Natural killer cell (primary cell): ENCODE results near the gene ZNF789. TPM values are rescaled to one million over a fixed set of nuclear protein-coding genes. Genes with fewer than 3 reads are reported as not detected.
"Not testable (repeated sequence)": the region's sequence is repeated elsewhere in the genome, so short reads cannot be mapped to it uniquely, and the experiment has no call there.

Source experiments
- ATAC-seq, 3 donors: fragments of 150-1000 bp in 2 of 3; fragments of 200-7000 bp in 1 of 3; cut with Tn5 transposase; 1 replicate in 1 of 3; 2 replicates in 2 of 3; pipeline ENCODE4 v1.10.0; 2021; ENCODE audit warnings: mild to moderate bottlenecking in 2 of 3, moderate library complexity in 2 of 3
- DNase-seq, 2 donors: peaks; one replicate each; pipeline versions ENCODE4 v3.0.0 to v3.0.0-alpha.2; 2013 to 2021; ENCODE audit warnings: mixed read lengths in 1 of 2
- H3K27ac ChIP-seq: one replicate; pipeline ENCODE4 v1.5.1; 2013; ENCODE audit warnings: mild to moderate bottlenecking, low read length
- H3K27me3 ChIP-seq: one replicate; pipeline ENCODE4 v1.6.1; 2013; ENCODE audit warnings: low read length; ENCODE audit not compliant: control insufficient read depth, insufficient read depth
- H3K36me3 ChIP-seq: one replicate; pipeline ENCODE4 v1.6.1; 2013; ENCODE audit warnings: low read length; ENCODE audit not compliant: control insufficient read depth, insufficient read depth
- H3K4me1 ChIP-seq: one replicate; pipeline ENCODE4 v1.6.1; 2013; ENCODE audit warnings: low read length; ENCODE audit not compliant: control insufficient read depth, insufficient read depth
- H3K4me3 ChIP-seq: one replicate; pipeline ENCODE4 v1.5.1; 2013; ENCODE audit warnings: low read length
- H3K9me3 ChIP-seq: one replicate; pipeline ENCODE4 v1.6.1; 2013; ENCODE audit warnings: low read length; ENCODE audit not compliant: control insufficient read depth, insufficient read depth
- H3K27ac Mint-ChIP-seq, 2 donors: one replicate each; pipeline ENCODE4 v1.8.0; 2022; ENCODE audit warnings: mild to moderate bottlenecking in 2 of 2, mixed read lengths in 2 of 2, moderate library complexity in 1 of 2
- H3K27me3 Mint-ChIP-seq, 2 donors: one replicate each; pipeline ENCODE4 v1.8.0; 2022; ENCODE audit warnings: low read depth in 2 of 2, mixed read lengths in 2 of 2
- H3K36me3 Mint-ChIP-seq: one replicate; pipeline ENCODE4 v1.8.0; 2022; ENCODE audit warnings: mixed read lengths
- H3K4me1 Mint-ChIP-seq, 2 donors: one replicate each; pipeline ENCODE4 v1.8.0; 2022; ENCODE audit warnings: mixed read lengths in 2 of 2
- H3K4me3 Mint-ChIP-seq: one replicate; pipeline ENCODE4 v1.8.0; 2022; ENCODE audit warnings: mild to moderate bottlenecking, moderate library complexity, mixed read lengths
- H3K9me3 Mint-ChIP-seq, 2 donors: one replicate each; pipeline ENCODE4 v1.8.0; 2022; ENCODE audit warnings: mixed read lengths in 2 of 2
- WGBS: methylation state at CpG from one replicate; pipeline ENCODE4 v1.1.7; 2013; ENCODE audit warnings: missing lambda C conversion rate; ENCODE audit not compliant: insufficient coverage; 5-methylcytosine and 5-hydroxymethylcytosine counted together
- intact Hi-C: fragments of 100-400 bp; cut with micrococcal nuclease; formaldehyde crosslinking; loops from one replicate; pipeline ENCODE4 v1.14.2; 2022
- total RNA-seq, 4 donors: library from RNA; stranded (reverse); fragments of 120-200 nt in 1 of 4; gene quantifications; one replicate each; pipeline versions ENCODE4 v1.2.3 to v1.2.4, GENCODE V29; 2013 to 2022
- TF ChIP-seq, protein P1 (sequence below): fragments of 200-600 bp; IDR thresholded peaks from one replicate; pipeline ENCODE4 v1.8.0; 2022; ENCODE audit warnings: antibody characterized with exemption

The ZNF789 gene
- total RNA-seq, 3 donors from 2014 or later (not counting 1 experiment from before 2014, with no cell fraction given), result 16.7 to 18.6 (median 16.8) TPM

DNA sequence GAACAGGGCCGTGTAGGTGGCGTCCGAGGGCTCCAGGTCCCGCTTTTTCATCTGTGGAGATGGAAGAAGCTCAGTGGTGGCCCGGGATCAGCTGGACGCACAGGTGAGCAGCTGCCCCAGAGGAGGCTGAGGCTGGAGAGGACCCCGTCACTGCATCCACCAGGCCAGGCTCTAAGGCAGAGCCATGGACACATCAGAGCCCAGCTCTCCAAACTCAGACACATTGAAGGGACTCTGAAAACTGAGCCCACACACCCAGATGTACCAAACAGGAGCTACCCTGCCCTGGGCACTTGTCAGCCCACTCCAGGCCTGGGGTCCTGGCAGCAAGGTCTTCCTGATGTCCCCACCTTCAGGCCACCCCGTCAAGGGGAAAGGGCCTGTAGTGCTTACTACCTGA lies 42.9 kb upstream of the ZNF789 start:
- Histone ChIP-seq H3K9me3 (no peaks in the 10 kb centered on the region), H3K27ac (no peak overlapping the region), H3K27me3 (no peaks in the 10 kb centered on the region), H3K4me1 (no peaks in the 10 kb centered on the region), H3K4me3 (no peak overlapping the region), H3K36me3 (peaks cover 27% of the 10 kb centered on the region)
- H3K4me1 Mint-ChIP-seq, result no peaks in the 10 kb centered on the region
- H3K27ac Mint-ChIP-seq, result no peak overlapping the region
- 97% methylated on average over 8 of the region's 8 CpGs for WGBS
- H3K36me3 Mint-ChIP-seq, result no peaks in the 10 kb centered on the region
- no peak for DNase-seq
- no peak for ATAC-seq
- H3K4me3 Mint-ChIP-seq, result no peak overlapping the region
- no peaks in the 10 kb centered on the region for H3K27me3 Mint-ChIP-seq
- intact Hi-C loops, result no loop called here
- H3K9me3 Mint-ChIP-seq, result no peaks in the 10 kb centered on the region
- TF ChIP-seq, protein P1, sequence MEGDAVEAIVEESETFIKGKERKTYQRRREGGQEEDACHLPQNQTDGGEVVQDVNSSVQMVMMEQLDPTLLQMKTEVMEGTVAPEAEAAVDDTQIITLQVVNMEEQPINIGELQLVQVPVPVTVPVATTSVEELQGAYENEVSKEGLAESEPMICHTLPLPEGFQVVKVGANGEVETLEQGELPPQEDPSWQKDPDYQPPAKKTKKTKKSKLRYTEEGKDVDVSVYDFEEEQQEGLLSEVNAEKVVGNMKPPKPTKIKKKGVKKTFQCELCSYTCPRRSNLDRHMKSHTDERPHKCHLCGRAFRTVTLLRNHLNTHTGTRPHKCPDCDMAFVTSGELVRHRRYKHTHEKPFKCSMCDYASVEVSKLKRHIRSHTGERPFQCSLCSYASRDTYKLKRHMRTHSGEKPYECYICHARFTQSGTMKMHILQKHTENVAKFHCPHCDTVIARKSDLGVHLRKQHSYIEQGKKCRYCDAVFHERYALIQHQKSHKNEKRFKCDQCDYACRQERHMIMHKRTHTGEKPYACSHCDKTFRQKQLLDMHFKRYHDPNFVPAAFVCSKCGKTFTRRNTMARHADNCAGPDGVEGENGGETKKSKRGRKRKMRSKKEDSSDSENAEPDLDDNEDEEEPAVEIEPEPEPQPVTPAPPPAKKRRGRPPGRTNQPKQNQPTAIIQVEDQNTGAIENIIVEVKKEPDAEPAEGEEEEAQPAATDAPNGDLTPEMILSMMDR, result no peak

DNA sequence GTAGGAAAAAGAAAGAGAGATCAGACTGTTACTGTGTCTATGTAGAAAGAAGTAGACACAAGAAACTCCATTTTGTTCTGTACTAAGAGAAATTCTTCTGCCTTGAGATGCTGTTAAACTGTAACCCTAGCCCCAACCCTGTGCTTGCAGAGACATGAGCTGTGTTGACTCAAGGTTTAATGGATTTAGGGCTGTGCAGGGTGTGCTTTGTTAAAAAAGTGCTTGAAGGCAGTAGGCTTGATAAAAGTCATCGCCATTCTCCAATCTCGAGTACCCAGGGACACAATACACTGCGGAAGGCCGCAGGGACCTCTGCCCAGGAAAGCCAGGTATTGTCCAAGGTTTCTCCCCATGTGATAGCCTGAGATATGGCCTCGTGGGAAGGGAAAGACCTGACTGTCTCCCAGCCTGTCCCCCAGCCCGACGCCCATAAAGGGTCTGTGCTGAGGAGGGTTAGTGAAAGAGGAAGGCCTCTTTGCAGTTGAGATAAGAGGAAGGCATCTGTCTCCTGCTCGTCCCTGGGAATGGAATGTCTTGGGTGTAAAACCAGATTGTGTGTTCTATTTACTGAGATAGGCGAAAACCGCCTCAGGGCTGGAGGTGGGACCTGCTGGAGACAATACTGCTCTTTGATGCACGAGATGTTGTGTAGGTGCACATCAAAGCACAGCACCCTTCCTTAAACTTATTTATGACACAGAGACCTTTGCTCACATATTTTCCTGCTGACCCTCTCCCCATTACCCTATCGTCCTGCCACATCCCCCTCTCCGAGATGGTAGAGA lies 40.7 kb upstream of the ZNF789 start:
- H3K36me3 Mint-ChIP-seq, intact Hi-C loops, H3K4me1 Mint-ChIP-seq, H3K27me3 Mint-ChIP-seq, H3K27ac ChIP-seq, DNase-seq, H3K27me3 ChIP-seq, H3K27ac Mint-ChIP-seq, H3K4me3 ChIP-seq, H3K4me3 Mint-ChIP-seq, H3K9me3 Mint-ChIP-seq, ATAC-seq, H3K9me3 ChIP-seq, H3K4me1 ChIP-seq: not testable (repeated sequence)
- 95% methylated on average over 11 of the region's 13 CpGs for WGBS
- H3K36me3 ChIP-seq, result peaks cover 26% of the 10 kb centered on the region

DNA sequence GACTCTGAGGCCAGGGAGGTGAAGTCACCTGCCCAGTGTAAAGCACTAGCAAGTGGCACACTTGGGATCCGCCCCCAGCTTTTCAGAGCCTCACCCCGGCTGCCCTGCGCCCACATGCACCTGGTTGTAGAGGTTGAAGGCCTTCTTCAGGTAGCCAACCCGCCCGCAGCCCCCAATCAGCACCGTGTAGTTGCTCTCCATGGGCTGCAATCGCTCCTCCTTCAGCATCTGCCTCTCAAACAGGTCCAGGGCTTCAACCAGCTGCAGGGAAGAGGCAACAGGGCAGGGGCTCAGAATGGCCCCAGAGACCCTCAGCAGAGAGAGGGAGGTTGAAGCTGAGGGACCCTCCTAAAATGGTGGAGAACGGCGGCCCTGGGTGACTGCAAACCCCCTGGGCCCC lies 39.5 kb upstream of the ZNF789 start:
- no peaks in the 10 kb centered on the region for H3K27me3 Mint-ChIP-seq
- Histone ChIP-seq H3K9me3 (no peaks in the 10 kb centered on the region), H3K4me1 (peaks cover 9% of the 10 kb centered on the region), H3K27ac (no peak overlapping the region), H3K27me3 (no peaks in the 10 kb centered on the region), H3K36me3 (peaks cover 26% of the 10 kb centered on the region), H3K4me3 (no peak overlapping the region)
- no peaks in the 10 kb centered on the region for H3K36me3 Mint-ChIP-seq
- no peaks in the 10 kb centered on the region for H3K9me3 Mint-ChIP-seq
- H3K4me3 Mint-ChIP-seq, result no peak overlapping the region
- no peak overlapping the region for H3K27ac Mint-ChIP-seq
- TF ChIP-seq, protein P1, result no peak
- ATAC-seq (no peak), DNase-seq (no peak)
- WGBS, result 94% methylated on average over 9 of the region's 9 CpGs
- intact Hi-C loops, result no loop called here
- no peaks in the 10 kb centered on the region for H3K4me1 Mint-ChIP-seq

DNA sequence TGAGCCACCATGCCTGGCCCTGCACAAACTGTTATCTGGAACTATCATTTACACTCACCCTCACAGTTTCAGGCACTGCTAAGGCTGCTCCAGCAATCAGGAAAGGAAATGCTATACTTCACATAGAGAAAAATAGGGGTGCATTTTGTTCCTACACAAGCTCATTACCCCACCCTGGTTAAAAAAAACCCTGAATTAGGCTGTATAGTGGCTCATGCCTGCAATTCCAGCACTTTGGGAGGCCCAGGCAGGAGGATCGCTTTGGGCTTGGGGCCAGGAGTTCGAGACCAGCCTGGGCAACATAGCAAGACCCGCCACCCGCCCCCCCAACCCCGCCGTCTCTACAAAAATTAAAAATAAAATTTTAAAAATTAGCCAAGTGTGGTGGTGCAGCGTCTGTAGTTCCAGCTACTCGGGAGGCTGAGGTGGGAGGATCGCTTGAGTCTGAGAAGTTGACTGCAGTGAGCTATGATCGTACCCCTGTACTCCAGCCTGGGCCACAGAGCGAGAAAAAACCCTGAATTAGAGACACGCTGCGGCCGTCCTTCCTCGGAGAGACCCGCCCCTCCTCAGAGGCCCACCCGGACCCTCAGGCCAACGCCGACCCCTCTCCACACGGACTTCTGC lies 34.6 kb upstream of the ZNF789 start:
- TF ChIP-seq, protein P1, result no peak
- Histone ChIP-seq H3K4me3 (peak overlapping the region; percentile 61), H3K27me3 (no peaks in the 10 kb centered on the region), H3K27ac (peak overlapping the region; percentile 68), H3K4me1 (peaks cover 24% of the 10 kb centered on the region), H3K9me3 (no peaks in the 10 kb centered on the region), H3K36me3 (peaks cover 7% of the 10 kb centered on the region)
- Mint-ChIP-seq H3K9me3 (no peaks in the 10 kb centered on the region), H3K27ac (peak overlapping the region; percentile 85 to 97), H3K27me3 (no peaks in the 10 kb centered on the region), H3K4me3 (peak overlapping the region; percentile 95), H3K36me3 (no peaks in the 10 kb centered on the region), H3K4me1 (peaks cover 18 to 29% of the 10 kb centered on the region in 2 donors)
- intact Hi-C loops, result no loop called here
- DNase-seq, result peak in 1 of 2 donors; percentile 38
- ATAC-seq, result peak; percentile 17 to 43 (median 18)
- 21% methylated on average over 19 of the region's 20 CpGs for WGBS
